D721Med (cell line): ENCODE results near the gene XRRA1.
"Not testable (repeated sequence)": the region's sequence is repeated elsewhere in the genome, so short reads cannot be mapped to it uniquely, and the experiment has no call there.

ENCODE experiments used
- DNase-seq: peaks from one replicate; pipeline ENCODE4 v3.0.0; 2011; ENCODE audit warnings: low spot score; ENCODE audit not compliant: insufficient read length
- FAIRE-seq: peaks from 2 replicates; lab custom pipeline; 2011; peaks lifted over from hg19 to GRCh38; lab: Jason Lieb, UNC
- TF ChIP-seq, protein P1 (sequence below): IDR thresholded peaks from 2 replicates; pipeline ENCODE4 v1.5.1; 2012; ENCODE audit warnings: mild to moderate bottlenecking, control low read depth; ENCODE audit not compliant: insufficient read depth; ENCODE audit errors: missing control alignments

Gene XRRA1

DNA sequence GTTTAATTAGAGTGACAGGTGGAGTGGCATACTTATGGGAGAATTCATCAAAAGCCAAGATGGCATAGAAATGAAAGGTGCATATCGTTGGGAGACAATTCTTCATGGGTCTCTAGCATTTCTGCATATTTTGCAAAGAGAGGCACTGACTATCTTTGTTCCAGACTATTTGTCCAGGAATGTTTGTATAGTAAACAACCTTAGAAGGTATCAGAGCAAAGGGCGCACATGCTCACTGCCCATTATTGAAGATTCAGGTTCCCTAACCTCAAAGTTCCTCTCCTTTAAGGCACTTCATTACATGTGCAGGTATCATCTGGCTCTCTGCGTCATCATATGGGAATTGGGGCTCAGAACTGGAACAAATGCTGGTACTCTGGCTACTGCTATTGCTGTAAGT lies 35.2 kb upstream of the XRRA1 start:
- TF ChIP-seq, protein P1, sequence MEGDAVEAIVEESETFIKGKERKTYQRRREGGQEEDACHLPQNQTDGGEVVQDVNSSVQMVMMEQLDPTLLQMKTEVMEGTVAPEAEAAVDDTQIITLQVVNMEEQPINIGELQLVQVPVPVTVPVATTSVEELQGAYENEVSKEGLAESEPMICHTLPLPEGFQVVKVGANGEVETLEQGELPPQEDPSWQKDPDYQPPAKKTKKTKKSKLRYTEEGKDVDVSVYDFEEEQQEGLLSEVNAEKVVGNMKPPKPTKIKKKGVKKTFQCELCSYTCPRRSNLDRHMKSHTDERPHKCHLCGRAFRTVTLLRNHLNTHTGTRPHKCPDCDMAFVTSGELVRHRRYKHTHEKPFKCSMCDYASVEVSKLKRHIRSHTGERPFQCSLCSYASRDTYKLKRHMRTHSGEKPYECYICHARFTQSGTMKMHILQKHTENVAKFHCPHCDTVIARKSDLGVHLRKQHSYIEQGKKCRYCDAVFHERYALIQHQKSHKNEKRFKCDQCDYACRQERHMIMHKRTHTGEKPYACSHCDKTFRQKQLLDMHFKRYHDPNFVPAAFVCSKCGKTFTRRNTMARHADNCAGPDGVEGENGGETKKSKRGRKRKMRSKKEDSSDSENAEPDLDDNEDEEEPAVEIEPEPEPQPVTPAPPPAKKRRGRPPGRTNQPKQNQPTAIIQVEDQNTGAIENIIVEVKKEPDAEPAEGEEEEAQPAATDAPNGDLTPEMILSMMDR: no peak
- no peak for DNase-seq
- FAIRE-seq: no peak

DNA sequence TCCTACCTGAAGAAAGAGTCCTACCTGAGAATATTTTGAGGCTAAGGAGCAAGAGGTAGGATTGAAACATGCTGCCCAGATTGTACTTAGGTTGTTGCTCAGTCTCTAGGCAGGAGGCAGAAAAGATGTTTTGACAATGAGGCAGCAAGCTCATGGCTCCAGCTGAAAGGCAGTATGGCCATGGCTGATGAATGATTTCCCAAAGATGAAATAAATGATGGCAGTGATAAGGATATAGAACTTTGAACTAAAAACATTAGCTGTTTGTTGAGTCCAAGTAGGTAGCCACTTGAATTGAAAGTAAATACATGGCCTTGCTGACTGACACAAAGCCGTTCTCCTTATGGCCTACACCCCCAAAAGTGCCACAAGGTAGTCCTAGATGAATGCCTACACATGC lies 33.0 kb upstream of the XRRA1 start:
- FAIRE-seq (no peak), DNase-seq (no peak)

DNA sequence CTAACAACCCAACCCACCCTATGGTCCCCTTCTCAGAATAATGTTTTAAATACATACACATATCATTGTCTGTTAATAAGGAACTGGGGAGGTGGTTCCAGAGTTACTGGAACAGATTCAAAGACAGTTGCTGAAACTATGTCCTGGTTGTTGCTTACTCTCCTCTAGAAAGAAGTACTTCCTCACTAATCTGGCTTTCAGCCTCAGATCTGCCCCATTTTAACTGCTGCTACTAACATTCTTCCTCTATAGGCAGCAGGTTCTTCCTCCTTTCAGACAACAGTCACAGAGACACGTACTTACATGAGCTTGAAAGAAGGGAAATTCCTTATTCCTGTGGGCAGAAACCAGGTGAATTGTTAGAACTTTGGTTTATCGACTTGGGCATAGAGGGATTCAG lies 31.7 kb upstream of the XRRA1 start:
- FAIRE-seq (no peak), DNase-seq (no peak)
- TF ChIP-seq, protein P1: no peak

More for the DNA sequence above, 33.0 kb upstream of the XRRA1 start:
- TF ChIP-seq, protein P1: no peak

DNA sequence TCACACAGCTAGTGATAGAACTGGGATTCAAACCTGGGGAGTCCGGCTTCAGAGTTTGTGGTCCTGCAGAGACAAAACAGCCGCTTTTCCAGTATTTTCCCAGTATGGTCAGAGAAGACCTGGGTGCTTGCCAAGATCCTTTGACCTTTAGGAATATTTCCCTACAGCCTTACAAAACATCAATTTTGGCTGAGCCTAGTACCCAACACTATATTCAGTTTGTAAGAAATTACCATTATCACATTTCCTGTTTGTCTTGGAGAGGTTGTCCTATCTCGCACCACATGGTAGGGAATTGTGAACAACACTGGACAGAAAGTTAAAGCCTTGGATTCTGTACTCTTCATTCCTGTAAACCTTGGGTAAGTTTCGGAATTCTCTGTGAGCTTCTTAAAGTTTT lies 29.1 kb upstream of the XRRA1 start:
- FAIRE-seq (no peak), DNase-seq (no peak)
- TF ChIP-seq, protein P1: no peak

DNA sequence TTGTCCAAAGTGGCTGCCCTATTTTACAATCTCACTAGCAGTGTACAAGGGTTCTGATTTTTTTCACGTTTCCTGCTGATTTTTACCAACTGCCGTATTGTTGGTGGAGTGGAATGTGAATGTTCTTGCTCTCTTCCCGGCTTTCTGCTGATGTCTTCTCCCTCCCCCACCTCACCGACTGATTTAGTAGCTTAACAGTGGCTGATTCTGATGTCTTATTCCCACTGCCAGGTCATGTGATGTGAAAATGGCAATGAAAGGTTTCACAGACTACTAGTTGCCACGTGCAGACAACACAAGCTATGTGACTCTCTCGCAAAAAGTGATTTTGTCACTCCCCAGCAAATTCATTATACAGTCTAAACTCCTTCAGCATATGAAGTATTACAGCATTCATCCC lies 22.5 kb upstream of the XRRA1 start:
- DNase-seq: no peak
- TF ChIP-seq, protein P1: no peak
- no peak for FAIRE-seq

DNA sequence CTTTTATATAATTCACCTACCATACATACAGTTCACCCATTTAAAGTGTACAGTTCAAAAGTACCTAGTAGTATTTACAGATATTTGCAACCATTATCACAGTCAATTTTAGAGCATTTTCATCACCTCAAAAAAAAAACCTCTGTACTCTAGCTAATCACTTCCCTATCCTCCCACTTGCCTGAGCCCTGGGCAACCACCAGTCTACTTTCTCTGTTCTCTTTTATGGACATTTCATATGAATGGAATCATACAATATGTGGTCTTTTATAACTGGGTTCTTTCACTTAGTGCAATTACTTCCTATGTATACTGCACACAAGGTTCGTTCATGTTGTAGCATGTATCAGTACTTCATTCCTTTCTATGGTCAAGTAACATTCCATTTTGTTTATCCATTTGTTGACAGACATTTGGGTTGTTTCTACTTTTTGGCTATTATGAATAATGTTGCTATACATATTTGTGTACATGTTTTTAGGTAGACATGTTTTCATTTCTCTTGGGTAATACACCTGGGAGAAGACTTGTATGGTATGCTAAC lies 22.0 kb upstream of the XRRA1 start:
- FAIRE-seq (no peak), DNase-seq (no peak)
- TF ChIP-seq, protein P1: no peak

DNA sequence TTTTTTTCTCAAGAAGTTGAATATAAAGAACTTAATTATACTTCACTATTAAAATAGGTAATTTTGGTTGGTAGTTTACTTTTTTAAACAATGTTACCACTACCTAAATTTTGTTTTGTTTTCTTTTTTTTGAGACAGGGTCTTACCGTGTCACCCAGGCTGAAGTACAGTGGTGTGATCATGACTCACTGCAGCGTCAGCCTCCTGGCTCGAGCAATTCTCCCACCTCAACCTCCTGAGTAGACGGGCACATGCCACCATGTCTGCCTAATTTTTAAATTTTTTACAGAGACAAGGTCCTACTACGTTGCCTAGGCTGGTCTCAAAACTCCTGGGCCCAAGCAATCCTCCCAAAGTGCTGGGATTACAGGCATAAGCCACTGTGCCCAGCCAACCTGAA lies 17.8 kb upstream of the XRRA1 start:
- no peak for DNase-seq
- TF ChIP-seq, protein P1: no peak
- no peak for FAIRE-seq

DNA sequence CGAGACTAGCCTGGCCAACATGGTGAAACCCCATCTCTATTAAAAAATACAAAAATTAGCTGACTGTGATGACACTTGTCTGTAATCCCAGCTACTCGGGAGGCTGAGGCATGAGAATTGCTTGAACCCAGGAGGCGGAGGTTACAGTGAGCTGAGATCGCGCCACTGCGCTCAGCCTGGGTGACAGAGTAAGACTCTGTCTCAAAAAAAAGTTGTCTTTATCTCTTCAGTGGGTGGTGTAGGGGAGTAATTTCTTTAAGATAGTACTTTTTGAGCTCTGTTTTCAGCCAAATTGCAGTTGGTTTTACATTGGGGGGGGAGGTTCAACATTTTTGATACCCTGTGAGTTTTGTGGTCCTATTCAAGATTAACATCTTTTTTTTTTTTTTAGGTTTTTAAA lies 11.2 kb upstream of the XRRA1 start:
- DNase-seq, FAIRE-seq: not testable (repeated sequence)
